ENCODE measurements around the gene PLEKHA8. TPM values are rescaled to one million over a fixed set of nuclear protein-coding genes. Genes with fewer than 3 reads are reported as not detected.

The PLEKHA8 gene
- total and polyA plus RNA-seq, 2 of the 8 experiments (the other 6 are each of a cell fraction or from before 2014, with no cell fraction given), result 10.7 to 44.0 TPM

DNA sequence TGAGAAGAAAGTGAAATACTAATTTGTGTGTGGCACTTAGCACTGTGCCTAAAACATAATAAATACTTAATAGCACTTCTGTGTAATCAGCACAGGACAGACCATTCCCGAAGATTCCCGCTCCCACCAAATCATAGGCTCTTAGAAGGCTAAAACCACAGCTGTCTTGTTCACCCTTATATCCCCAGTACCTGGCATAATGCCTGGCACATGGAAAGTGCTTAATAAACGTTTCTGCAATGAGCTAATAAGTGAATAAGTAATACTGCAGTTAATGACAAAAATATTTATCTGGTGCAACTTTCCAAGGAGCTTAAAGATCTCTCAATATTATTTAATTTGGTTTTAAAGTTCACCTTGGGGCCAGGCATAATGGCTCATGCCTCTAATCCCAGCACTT is 149.8 kb downstream of the PLEKHA8 start:
- H3K4ac ChIP-seq (replicated peaks; ENCODE audit: insufficient read length, low read depth, low read length), result no peak overlapping the region
- ChIA-PET CTCF (ENCODE audit: partially characterized antibody) (interaction anchor here (0.6 to 7.3 kb wide), 6 partner anchors 15 to 386 kb away, joined by 3 to 45 read pairs (median 4); no protein-coding TSS in a partner anchor), POLR2A (ENCODE audit: partially characterized antibody) (interaction anchor here (1.4 kb wide), 1 partner anchor 11 kb away, joined by 3 read pairs; no protein-coding TSS in a partner anchor)
- H2AFZ ChIP-seq (ENCODE audit: low read length), result no peak overlapping the region
- no peak overlapping the region for H3K9ac ChIP-seq (replicated peaks in 1 of 4; ENCODE audit: extremely low read depth in 1 of 4, low read depth in 3 of 4, low read length in 3 of 4)
- H2AK5ac ChIP-seq (ENCODE audit: low read depth, low read length), result no peak overlapping the region
- H4K5ac ChIP-seq (ENCODE audit: insufficient read length, low read depth, low read length), result no peak overlapping the region
- no peaks in the 10 kb centered on the region for H3K79me1 ChIP-seq (ENCODE audit: low read depth, low read length)
- H3K4me2 ChIP-seq (ENCODE audit: insufficient read depth in 1 of 2, low read depth in 2 of 2, low read length in 2 of 2), result no peak overlapping the region
- no peak for FAIRE-seq
- no peaks in the 10 kb centered on the region for H4K20me1 ChIP-seq (replicated peaks in 1 of 2; ENCODE audit: control insufficient read depth in 1 of 2, insufficient read depth in 2 of 2, low read length in 2 of 2)
- H3K56ac ChIP-seq (replicated peaks; ENCODE audit: insufficient read length, low read depth, low read length), result no peak overlapping the region
- 71% methylated on average over 3 of the region's 3 CpGs; no CpG with 5 or more reads in 1 of the 2 experiments for WGBS, 2 experiments (ENCODE audit: extremely low coverage in 1 of 2, insufficient coverage in 1 of 2, insufficient read length in 1 of 2, insufficient replicate concordance in 2 of 2, low coverage in 1 of 2, low lambda C conversion rate in 2 of 2, missing lambda C conversion rate in 1 of 2)
- H3K27ac ChIP-seq (ENCODE audit: low read depth, low read length), result no peak overlapping the region
- no peak overlapping the region for H2BK120ac ChIP-seq (replicated peaks; ENCODE audit: low read depth, low read length)
- no peaks in the 10 kb centered on the region for H3K9me3 ChIP-seq (ENCODE audit: insufficient read depth in 2 of 2, low read depth in 1 of 2, low read length in 1 of 2)
- H3K4me1 ChIP-seq (replicated peaks in 1 of 4; ENCODE audit: control insufficient read depth in 3 of 4, insufficient read depth in 4 of 4, low read length in 3 of 4), result peaks cover 0 to 2% (median 0%) of the 10 kb centered on the region in 4 experiments; a peak in 1 of 7 replicates
- H3K79me2 ChIP-seq (ENCODE audit: control insufficient read depth in 1 of 2, insufficient read depth in 2 of 2, low read length in 2 of 2), result no peaks in the 10 kb centered on the region
- no peak overlapping the region for H3K23ac ChIP-seq (ENCODE audit: insufficient read length)
- H3K36me3 ChIP-seq (ENCODE audit: control insufficient read depth in 2 of 4, insufficient read depth in 4 of 4, low read length in 3 of 4), result no peaks in the 10 kb centered on the region
- H4K8ac ChIP-seq (ENCODE audit: extremely low read depth, insufficient read depth, low read length), result no peak overlapping the region
- no peaks in the 10 kb centered on the region for H3K27me3 ChIP-seq (replicated peaks in 1 of 4; ENCODE audit: control insufficient read depth in 3 of 4, extremely low read depth in 1 of 4, insufficient read depth in 3 of 4, low read length in 3 of 4)
- no peak overlapping the region for H2BK20ac ChIP-seq (ENCODE audit: low read length)
- H3K23me2 ChIP-seq (ENCODE audit: low read depth, low read length), result no peaks in the 10 kb centered on the region
- H3K14ac ChIP-seq (ENCODE audit: insufficient read length), result no peak overlapping the region
- no peak overlapping the region for H3K4me3 ChIP-seq (ENCODE audit: extremely low read depth in 1 of 4, insufficient read depth in 2 of 4, low read depth in 3 of 4, low read length in 4 of 4)
- no peak overlapping the region for H3K18ac ChIP-seq (ENCODE audit: extremely low read depth, low read length)
- H4K91ac ChIP-seq (replicated peaks; ENCODE audit: insufficient read length, low read length), result no peak overlapping the region
- H2BK5ac ChIP-seq (ENCODE audit: low read depth, low read length), result no peak overlapping the region
- TF ChIP-seq EGR1 (IDR thresholded peaks at IDR 0.05; ENCODE audit: borderline replicate concordance, low read depth, low read length) (no peak), CHD2 (IDR thresholded peaks at IDR 0.05; ENCODE audit: low read length) (no peak), CREB1 (IDR thresholded peaks at IDR 0.05) (no peak), CHD1 (IDR thresholded peaks at IDR 0.05; ENCODE audit: low read depth, low read length) (no peak), POU5F1 (IDR thresholded peaks at IDR 0.05; ENCODE audit: low read depth, low read length) (no peak), ASH2L (IDR thresholded peaks at IDR 0.05; ENCODE audit: low read length) (no peak)
- TF ChIP-seq, protein P1, sequence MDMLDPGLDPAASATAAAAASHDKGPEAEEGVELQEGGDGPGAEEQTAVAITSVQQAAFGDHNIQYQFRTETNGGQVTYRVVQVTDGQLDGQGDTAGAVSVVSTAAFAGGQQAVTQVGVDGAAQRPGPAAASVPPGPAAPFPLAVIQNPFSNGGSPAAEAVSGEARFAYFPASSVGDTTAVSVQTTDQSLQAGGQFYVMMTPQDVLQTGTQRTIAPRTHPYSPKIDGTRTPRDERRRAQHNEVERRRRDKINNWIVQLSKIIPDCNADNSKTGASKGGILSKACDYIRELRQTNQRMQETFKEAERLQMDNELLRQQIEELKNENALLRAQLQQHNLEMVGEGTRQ (IDR thresholded peaks at IDR 0.05; ENCODE audit: low read length), result no peak
- H2BK15ac ChIP-seq (ENCODE audit: low read length), result no peak overlapping the region
- H2BK12ac ChIP-seq (ENCODE audit: low read depth, low read length), result no peak overlapping the region
- no peak for DNase-seq (ENCODE audit: low read depth in 1 of 2, low spot score in 2 of 2)
